ENCODE results near the gene SPIRE2.
"Not testable (repeated sequence)": the region's sequence is repeated elsewhere in the genome, so short reads cannot be mapped to it uniquely, and the experiment has no call there.

Gene SPIRE2

DNA sequence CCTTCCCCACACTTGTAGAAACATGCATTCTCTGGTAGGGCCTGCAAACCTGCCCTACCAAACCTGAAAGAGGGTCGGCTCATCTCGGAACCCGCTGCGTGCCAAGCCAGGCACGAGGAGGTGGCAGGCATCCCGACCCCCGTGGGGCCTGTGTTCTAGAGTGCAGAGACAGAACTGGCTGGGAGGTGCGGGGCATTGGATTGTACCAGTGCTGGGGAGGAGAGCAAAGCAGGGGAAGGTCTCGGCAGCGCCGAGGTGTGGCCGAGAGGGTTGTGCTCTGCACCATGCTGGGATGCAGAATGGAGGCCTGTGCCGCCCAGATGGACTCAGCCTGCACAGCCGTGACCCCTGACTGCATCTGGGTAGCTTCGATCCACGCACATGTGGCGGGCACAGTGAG, 72.6 kb downstream of the SPIRE2 start:
- no peak for DNase-seq

DNA sequence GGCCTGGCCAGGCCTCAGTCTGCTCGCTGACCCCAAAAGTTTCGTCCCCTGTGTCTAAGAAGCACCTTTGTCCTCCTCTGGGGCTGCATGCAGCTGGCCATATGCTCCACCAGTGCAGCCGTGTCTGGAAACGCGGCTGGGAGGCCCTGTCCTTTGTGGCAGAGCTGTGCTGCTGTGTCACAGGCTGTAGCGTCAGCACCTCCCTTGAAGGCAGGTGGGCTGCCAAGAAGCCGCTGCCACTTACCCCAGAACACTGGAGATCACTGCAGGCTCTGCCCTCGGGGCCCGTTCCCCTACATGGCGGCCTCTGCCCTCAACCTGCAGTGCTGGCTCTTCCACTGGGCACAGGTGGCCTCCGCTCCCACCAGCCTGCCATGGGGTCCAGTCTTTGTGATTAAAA, 74.7 kb downstream of the SPIRE2 start:
- DNase-seq, result no peak

DNA sequence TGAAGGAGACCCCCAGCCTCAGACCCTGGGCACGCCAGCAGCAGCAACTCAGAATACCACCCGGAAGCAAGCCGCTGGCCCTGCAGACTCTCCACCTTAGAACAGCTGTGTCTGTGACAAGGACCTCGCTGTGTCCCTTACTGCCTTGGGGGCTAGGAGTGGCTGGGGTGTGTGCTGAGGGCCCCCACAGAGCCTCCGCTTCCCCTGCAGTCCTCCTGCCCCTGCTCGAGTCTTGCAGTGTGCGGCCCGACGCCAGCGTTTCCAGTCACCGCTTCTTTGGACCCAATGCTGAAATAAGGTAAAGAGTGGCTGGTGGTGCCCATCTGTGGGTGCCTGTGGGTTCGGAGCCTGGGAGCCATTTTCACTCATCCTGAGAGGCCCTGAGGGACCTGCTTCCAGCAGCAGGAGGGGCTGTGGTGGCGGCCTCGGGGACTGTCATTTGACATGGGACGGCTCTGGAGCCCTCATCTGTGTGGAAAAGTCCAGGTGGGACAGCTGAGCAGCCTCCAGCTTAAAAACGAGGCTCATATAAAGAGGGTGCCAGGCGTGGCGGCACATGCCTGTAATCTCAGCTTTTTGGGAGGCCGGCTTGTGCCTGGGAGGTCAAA, 75.7 kb downstream of the SPIRE2 start:
- DNase-seq, result no peak

DNA sequence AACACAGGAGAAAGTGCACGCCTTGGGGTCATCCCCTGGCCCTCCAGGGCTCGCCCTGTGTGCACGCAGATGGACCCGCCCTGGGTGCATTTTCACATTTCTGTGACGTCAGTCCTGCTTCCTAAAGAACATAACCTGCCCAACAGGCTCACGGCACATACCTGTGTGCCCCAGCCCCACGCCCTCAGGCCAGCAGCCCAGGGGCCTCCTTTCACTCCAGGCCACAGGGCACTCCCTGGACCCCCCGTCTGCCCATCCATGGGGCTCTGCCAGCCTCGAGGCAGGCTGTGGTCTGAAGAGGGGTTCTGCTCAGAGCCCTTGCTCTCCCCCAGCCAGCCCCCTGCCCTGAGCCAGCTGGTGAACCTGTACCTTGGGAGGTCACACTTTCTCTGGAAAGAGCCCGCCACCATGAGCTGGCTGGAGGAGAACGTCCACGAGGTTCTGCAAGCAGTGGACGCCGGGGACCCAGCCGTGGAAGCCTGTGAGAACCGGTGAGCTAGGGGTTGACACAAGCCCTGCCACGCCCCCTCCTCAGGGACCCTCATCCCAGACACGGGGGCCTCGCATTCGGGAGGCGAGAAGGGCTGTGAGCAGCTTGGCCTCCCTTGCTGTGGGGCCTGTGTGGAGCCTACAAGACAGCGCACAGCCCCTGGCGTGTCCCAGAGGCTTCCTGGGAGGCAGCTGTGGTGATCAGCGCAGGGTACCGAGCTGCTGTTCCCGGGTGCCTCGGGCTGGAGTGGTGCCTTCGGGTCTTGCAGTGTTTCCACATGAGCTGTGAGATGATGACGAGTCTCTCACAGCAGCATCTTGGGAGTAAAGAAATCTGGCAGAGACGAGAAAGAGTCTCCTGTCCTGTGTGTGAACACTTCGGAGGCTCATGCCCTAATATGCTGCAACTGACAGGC, 76.6 kb downstream of the SPIRE2 start:
- DNase-seq, result no peak

- DNase-seq, result no peak
Observed at GRCh38 chr16:89905511-89906139, 77.3 kb downstream of the SPIRE2 start.

GRCh38 chr16:89906140-89907025, 78.1 kb downstream of the SPIRE2 start:
- no peak for DNase-seq

- no peak for DNase-seq
Observed at GRCh38 chr16:89907055-89907814, 79.0 kb downstream of the SPIRE2 start.

GRCh38 chr16:89908236-89908635, 80.0 kb downstream of the SPIRE2 start:
- no peak for DNase-seq

- peak; percentile 64 to 66 for DNase-seq
Observed at GRCh38 chr16:89909777-89910716, 81.8 kb downstream of the SPIRE2 start.

GRCh38 chr16:89910717-89911354, 82.6 kb downstream of the SPIRE2 start:
- DNase-seq, result no peak

- DNase-seq, result no peak
Observed at GRCh38 chr16:89911375-89911774, 83.1 kb downstream of the SPIRE2 start.

DNA sequence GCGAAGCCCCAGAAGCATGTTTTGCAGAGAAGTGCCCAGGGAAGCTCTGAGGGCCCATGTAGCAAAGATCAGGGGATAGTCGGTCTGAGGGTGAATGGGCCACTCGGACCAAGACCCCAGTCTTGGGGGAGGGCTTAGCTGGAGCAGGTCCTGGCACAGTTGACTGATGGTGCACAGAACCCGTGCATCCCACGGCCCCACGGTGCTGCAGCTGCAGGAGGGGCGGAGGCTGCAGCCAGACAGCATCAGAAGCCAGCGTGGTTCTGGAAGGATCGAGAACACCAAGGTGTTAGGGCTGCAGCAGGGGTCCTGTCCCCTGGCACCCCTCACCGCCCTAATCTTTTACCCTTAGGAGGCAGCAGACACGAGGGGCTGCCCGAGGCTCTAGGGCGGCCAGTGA, 83.9 kb downstream of the SPIRE2 start:
- DNase-seq, result no peak

- DNase-seq, result no peak
Observed at GRCh38 chr16:89912627-89913026, 84.4 kb downstream of the SPIRE2 start.

- DNase-seq, result no peak
Observed at GRCh38 chr16:89913408-89914387, 85.4 kb downstream of the SPIRE2 start.

GRCh38 chr16:89914642-89915285, 86.5 kb downstream of the SPIRE2 start:
- DNase-seq, result not testable (repeated sequence)

- DNase-seq, result no peak
Observed at GRCh38 chr16:89915303-89916232, 87.3 kb downstream of the SPIRE2 start.

DNA sequence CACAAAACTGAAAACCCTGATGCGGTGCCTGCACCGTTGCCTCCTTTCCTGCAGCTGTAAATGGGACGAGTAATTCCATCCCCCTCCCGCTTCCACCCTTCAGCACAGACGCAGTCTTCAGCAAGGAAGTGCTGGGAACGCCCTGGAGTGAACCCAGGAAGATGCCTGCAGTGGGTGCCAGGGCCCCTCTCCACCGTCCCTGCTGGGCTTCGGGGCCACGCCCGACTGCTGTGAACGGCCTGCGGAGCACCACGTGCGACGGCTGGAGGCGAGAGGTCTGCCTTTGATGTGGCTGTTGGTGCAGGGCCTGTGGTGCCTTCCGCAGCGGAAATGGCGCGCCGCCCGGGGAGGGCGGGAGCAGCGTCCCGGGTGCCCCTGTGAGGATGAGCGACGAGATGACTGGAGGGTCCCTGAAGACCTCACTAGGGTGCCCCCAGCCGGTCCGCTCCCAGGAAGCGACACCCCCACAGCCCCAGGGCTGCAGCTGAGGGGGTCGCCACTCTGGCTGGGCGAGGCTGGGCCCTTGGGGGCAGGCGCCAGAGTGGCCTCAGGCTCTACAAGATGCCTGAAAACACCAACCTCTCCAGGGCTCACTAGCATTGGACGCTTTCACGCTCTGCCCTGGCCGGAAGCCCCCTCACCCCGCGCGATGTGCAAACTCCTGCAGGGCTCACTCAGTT, 89.6 kb downstream of the SPIRE2 start:
- DNase-seq, result peak; percentile 47 to 62

All from activated CD4-positive, alpha-beta T cell treated with anti-CD3 and anti-CD28 coated beads for 4 hours (primary cell).